Measurements from ENCODE around the gene PHF24.

The PHF24 gene

DNA sequence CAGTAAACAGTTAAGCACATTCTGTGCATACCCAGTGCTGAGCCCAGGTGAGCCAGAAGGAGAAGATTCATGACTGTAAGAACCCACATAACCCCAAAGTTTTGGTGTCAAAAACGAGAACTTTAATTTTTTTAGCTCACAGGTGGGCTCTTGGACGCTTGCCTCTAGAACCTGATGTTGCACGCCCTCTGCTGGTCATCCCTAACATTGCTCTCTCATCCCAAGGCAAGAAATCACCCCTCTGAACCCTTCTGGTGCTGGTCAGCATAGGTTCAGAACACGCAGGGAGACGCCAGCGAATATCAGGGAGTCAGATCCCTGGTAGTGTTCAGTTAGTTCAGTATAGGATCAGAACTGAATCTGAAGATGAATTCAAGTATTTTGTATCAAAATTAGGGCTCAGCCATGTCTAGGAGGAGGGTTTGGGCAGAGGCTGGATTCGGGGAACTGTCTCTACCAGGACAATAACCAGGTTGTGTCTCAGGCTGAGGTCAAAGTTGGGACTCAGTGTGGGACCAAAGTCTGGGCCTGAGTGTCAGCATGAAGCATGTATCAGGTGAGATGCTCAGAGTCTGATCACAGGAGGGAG is 27.3 kb downstream of the PHF24 start:
- no peak overlapping the region for H3K4me2 ChIP-seq (ENCODE audit: low read depth, low read length, poor library complexity, severe bottlenecking)
- H4K20me1 ChIP-seq (ENCODE audit: insufficient read depth, low read length, poor library complexity, severe bottlenecking): no peaks in the 10 kb centered on the region
- no peaks in the 10 kb centered on the region for H3K9me2 ChIP-seq (replicated peaks; ENCODE audit: low read depth, low read length)
- no peaks in the 10 kb centered on the region for H3K27me3 ChIP-seq (ENCODE audit: insufficient read depth, low read length, poor library complexity, severe bottlenecking)
- H2AFZ ChIP-seq (ENCODE audit: low read length): no peak overlapping the region
- no peak for TF ChIP-seq EZH2phosphoT487 (IDR thresholded peaks at IDR 0.05; ENCODE audit: borderline replicate concordance)
- TF ChIP-seq, protein P1, sequence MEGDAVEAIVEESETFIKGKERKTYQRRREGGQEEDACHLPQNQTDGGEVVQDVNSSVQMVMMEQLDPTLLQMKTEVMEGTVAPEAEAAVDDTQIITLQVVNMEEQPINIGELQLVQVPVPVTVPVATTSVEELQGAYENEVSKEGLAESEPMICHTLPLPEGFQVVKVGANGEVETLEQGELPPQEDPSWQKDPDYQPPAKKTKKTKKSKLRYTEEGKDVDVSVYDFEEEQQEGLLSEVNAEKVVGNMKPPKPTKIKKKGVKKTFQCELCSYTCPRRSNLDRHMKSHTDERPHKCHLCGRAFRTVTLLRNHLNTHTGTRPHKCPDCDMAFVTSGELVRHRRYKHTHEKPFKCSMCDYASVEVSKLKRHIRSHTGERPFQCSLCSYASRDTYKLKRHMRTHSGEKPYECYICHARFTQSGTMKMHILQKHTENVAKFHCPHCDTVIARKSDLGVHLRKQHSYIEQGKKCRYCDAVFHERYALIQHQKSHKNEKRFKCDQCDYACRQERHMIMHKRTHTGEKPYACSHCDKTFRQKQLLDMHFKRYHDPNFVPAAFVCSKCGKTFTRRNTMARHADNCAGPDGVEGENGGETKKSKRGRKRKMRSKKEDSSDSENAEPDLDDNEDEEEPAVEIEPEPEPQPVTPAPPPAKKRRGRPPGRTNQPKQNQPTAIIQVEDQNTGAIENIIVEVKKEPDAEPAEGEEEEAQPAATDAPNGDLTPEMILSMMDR (conservative IDR thresholded peaks at IDR 0.05; ENCODE audit: low read length): peak; percentile 86
- no peak overlapping the region for H3K9ac ChIP-seq (ENCODE audit: low read depth, low read length, poor library complexity, severe bottlenecking)
- H3K4me3 ChIP-seq (ENCODE audit: low read length, poor library complexity, severe bottlenecking): no peak overlapping the region
- H3K9me3 ChIP-seq (ENCODE audit: insufficient read depth, low read depth, low read length): no peaks in the 10 kb centered on the region
- H3K36me3 ChIP-seq (ENCODE audit: insufficient read depth, low read length): no peaks in the 10 kb centered on the region
- H3K4me1 ChIP-seq (ENCODE audit: insufficient read depth, low read length, poor library complexity, severe bottlenecking): peaks cover 39% of the 10 kb centered on the region
- H3F3A ChIP-seq (ENCODE audit: low read depth): no peaks in the 10 kb centered on the region
- H3K79me2 ChIP-seq (ENCODE audit: insufficient read depth, low read length): no peaks in the 10 kb centered on the region

DNA sequence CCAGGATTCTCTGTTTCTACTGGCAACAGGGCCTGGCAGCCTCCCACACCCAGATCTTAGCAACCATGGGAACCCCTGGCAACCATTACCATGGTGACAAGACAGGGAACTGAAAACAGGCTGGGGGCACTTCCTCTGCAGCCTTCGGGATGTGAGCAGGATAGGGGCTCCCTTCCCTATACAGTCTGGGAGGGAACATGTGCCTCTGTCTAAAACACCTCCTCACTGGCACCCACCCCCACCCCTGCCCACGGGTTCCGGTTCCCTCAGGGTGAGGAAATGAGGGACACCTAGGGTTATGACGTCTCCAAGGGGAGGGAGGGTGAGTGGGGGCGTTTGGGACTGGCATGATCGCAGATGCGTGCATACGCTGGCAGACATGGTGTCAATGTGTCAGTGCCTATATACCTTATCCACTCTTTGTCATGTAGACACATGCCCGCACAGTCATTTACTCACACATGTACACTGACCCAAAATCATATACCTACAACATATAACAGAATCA is 28.5 kb downstream of the PHF24 start:
- no peaks in the 10 kb centered on the region for H3F3A ChIP-seq (ENCODE audit: low read depth)
- H3K79me2 ChIP-seq (ENCODE audit: insufficient read depth, low read length): peaks cover 7% of the 10 kb centered on the region; the same call in 1 of the 2 replicates
- no peaks in the 10 kb centered on the region for H3K36me3 ChIP-seq (ENCODE audit: insufficient read depth, low read length)
- H3K4me1 ChIP-seq (ENCODE audit: insufficient read depth, low read length, poor library complexity, severe bottlenecking): peaks cover 51% of the 10 kb centered on the region
- no peaks in the 10 kb centered on the region for H4K20me1 ChIP-seq (ENCODE audit: insufficient read depth, low read length, poor library complexity, severe bottlenecking)
- no peak overlapping the region for H2AFZ ChIP-seq (ENCODE audit: low read length)
- H3K4me3 ChIP-seq (ENCODE audit: low read length, poor library complexity, severe bottlenecking): no peak overlapping the region
- H3K27me3 ChIP-seq (ENCODE audit: insufficient read depth, low read length, poor library complexity, severe bottlenecking): no peaks in the 10 kb centered on the region
- no peak overlapping the region for H3K4me2 ChIP-seq (ENCODE audit: low read depth, low read length, poor library complexity, severe bottlenecking)
- H3K9me2 ChIP-seq (replicated peaks; ENCODE audit: low read depth, low read length): no peaks in the 10 kb centered on the region
- H3K9ac ChIP-seq (ENCODE audit: low read depth, low read length, poor library complexity, severe bottlenecking): no peak overlapping the region
- no peaks in the 10 kb centered on the region for H3K9me3 ChIP-seq (ENCODE audit: insufficient read depth, low read depth, low read length)
- no peak for TF ChIP-seq EZH2phosphoT487 (IDR thresholded peaks at IDR 0.05; ENCODE audit: borderline replicate concordance)
- TF ChIP-seq, protein P1 (conservative IDR thresholded peaks at IDR 0.05; ENCODE audit: low read length): no peak

DNA sequence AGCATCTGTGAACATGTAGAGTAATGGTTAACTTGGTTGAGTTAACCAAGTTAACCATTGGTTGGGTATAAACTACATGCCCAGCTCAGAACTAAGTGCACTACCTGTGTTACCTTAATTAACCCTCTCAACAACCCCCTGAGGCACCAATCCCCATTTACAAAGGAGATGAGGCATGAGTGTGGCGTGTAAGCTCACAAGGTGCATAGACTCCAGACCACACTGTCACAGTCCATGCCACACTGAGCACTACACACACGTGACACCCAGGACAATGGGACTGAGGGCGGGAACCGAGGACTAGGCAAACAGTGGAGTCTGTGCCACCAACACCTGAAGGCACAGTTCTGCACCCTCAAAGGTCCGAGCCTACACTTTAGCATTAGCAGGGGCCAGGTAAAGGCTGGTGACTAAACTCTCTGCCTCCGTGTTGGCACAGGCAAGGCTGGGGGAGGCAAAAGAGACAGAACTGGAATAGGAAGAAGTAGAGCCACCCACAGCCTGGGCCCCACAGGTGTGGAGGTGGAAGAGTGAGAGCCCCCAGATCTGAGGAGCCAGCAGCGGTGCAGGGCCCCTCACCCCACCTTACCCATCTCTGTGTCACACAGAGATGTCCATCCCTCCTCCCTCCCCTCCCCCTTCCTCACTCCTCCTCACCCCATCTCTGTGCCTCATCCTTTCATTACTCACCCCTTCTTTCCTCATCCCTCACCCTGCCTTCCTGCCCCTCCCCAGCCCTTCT is 29.2 kb downstream of the PHF24 start:
- Histone ChIP-seq H2AFZ (ENCODE audit: low read length) (no peak overlapping the region), H3K9ac (ENCODE audit: low read depth, low read length, poor library complexity, severe bottlenecking) (no peak overlapping the region), H3K27me3 (ENCODE audit: insufficient read depth, low read length, poor library complexity, severe bottlenecking) (no peaks in the 10 kb centered on the region), H3K4me1 (ENCODE audit: insufficient read depth, low read length, poor library complexity, severe bottlenecking) (peaks cover 58% of the 10 kb centered on the region), H3K9me3 (ENCODE audit: insufficient read depth, low read depth, low read length) (no peaks in the 10 kb centered on the region), H3K79me2 (ENCODE audit: insufficient read depth, low read length) (peaks cover 7% of the 10 kb centered on the region; the same call in 1 of the 2 replicates), H3K36me3 (ENCODE audit: insufficient read depth, low read length) (no peaks in the 10 kb centered on the region), H3F3A (ENCODE audit: low read depth) (no peaks in the 10 kb centered on the region), H3K9me2 (replicated peaks; ENCODE audit: low read depth, low read length) (no peaks in the 10 kb centered on the region), H3K4me3 (ENCODE audit: low read length, poor library complexity, severe bottlenecking) (peak overlapping the region; percentile 82), H3K4me2 (ENCODE audit: low read depth, low read length, poor library complexity, severe bottlenecking) (peak overlapping the region; percentile 84), H4K20me1 (ENCODE audit: insufficient read depth, low read length, poor library complexity, severe bottlenecking) (no peaks in the 10 kb centered on the region)
- TF ChIP-seq, protein P1 (conservative IDR thresholded peaks at IDR 0.05; ENCODE audit: low read length): no peak
- TF ChIP-seq EZH2phosphoT487 (IDR thresholded peaks at IDR 0.05; ENCODE audit: borderline replicate concordance): no peak
